SK-N-DZ (cell line): ENCODE measurements around the gene CEP192. TPM values are rescaled to one million over a fixed set of nuclear protein-coding genes. Genes with fewer than 3 reads are reported as not detected.
"Not testable (repeated sequence)": the region's sequence is repeated elsewhere in the genome, so short reads cannot be mapped to it uniquely, and the experiment has no call there.

Source experiments
- DNase-seq: peaks from one replicate; pipeline ENCODE4 v3.0.0-alpha.2; 2015; ENCODE audit warnings: low spot score
- polyA plus RNA-seq, 2 experiments: library from polyadenylated mRNA; depleted of rRNA; stranded (reverse); fragments of >200 nt; gene quantifications; 2 replicates each; pipeline ENCODE4 v1.2.3, GENCODE V29; 2014

Gene CEP192, protein sequence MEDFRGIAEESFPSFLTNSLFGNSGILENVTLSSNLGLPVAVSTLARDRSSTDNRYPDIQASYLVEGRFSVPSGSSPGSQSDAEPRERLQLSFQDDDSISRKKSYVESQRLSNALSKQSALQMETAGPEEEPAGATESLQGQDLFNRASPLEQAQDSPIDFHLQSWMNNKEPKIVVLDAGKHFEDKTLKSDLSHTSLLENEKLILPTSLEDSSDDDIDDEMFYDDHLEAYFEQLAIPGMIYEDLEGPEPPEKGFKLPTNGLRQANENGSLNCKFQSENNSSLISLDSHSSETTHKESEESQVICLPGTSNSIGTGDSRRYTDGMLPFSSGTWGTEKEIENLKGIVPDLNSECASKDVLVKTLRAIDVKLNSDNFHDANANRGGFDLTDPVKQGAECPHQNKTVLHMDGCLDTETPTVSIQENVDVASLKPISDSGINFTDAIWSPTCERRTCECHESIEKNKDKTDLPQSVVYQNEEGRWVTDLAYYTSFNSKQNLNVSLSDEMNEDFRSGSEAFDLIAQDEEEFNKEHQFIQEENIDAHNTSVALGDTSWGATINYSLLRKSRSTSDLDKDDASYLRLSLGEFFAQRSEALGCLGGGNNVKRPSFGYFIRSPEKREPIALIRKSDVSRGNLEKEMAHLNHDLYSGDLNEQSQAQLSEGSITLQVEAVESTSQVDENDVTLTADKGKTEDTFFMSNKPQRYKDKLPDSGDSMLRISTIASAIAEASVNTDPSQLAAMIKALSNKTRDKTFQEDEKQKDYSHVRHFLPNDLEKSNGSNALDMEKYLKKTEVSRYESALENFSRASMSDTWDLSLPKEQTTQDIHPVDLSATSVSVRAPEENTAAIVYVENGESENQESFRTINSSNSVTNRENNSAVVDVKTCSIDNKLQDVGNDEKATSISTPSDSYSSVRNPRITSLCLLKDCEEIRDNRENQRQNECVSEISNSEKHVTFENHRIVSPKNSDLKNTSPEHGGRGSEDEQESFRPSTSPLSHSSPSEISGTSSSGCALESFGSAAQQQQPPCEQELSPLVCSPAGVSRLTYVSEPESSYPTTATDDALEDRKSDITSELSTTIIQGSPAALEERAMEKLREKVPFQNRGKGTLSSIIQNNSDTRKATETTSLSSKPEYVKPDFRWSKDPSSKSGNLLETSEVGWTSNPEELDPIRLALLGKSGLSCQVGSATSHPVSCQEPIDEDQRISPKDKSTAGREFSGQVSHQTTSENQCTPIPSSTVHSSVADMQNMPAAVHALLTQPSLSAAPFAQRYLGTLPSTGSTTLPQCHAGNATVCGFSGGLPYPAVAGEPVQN (N-terminal part only)
- 33.2 and 34.3 TPM in 2 replicates for polyA plus RNA-seq (2014; cell fraction: cytosol; rRNA removed)
- 26.7 and 34.7 TPM in 2 replicates for polyA plus RNA-seq (2014; cell fraction: nucleus; rRNA removed)

GRCh38 chr18:12990967-12991820, at the start of gene CEP192:
Gene CEP192, plus strand, starts transcription at chr18:12991362. Its CDS starts 8,063 bp downstream, at chr18:12999425.
- peak; percentile 99 for DNase-seq

DNA sequence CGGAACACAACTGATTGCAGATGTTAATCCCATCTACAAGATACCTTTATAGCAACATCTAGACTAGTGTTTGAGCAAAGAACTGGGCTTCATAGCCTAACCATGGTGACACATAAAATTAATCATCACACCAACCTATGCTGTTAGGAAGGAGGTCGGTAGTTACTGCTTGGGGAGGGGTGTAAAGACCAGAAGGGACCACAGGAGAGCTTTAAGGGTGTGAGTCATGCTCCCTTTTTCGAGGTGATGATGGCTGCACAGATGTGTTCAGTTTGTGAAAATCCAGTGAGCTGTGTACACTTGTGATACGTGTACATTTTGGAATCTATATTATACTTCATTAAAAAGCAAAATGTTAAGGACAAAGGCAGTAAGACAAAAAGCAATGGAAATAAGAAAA, 47.9 kb upstream of the CEP192 start:
- no peak for DNase-seq

GRCh38 chr18:12944709-12945108, 46.5 kb upstream of the CEP192 start:
- DNase-seq, result no peak

DNA sequence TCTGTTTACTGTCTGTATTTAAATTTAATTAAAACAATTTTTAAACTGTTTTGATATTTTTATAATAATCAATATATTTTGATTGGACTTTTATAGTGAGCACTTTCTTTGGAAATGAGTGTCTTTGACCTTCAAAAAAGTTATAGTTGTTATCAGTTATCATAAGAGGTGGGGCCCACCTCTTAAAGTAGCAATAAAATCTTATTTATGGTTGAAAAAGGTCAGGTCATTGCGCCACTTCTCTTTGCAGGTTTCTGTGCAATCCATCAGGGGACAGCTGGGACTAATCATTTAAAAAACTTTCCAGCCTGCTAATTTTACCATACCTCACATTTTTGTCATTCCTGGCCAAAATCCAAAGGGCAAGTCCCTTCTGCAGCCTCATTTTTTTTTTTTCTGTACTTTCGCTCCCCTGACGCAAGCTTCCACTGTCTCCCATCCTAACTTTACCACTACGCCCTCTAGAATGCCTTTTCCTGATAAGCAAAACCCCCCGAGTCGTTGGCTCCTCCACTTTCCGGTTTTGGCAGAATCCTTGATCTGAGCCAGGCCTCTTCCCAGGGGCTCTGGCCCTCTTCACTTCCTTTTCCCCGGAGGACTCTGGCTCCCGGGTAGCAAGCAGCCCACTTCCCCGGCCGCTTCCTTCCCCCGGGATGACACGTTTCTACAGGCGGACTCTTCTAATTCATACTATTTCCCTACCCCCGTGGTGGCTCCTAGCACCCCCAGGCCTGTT, 44.4 kb upstream of the CEP192 start:
- peak; percentile 70 for DNase-seq

GRCh38 chr18:12947285-12948049, 43.7 kb upstream of the CEP192 start, which contains the start of gene SEH1L:
Gene SEH1L, plus strand, starts transcription at chr18:12948011. Its CDS starts 111 bp downstream, at chr18:12948122.
- DNase-seq, result peak; percentile 92

DNA sequence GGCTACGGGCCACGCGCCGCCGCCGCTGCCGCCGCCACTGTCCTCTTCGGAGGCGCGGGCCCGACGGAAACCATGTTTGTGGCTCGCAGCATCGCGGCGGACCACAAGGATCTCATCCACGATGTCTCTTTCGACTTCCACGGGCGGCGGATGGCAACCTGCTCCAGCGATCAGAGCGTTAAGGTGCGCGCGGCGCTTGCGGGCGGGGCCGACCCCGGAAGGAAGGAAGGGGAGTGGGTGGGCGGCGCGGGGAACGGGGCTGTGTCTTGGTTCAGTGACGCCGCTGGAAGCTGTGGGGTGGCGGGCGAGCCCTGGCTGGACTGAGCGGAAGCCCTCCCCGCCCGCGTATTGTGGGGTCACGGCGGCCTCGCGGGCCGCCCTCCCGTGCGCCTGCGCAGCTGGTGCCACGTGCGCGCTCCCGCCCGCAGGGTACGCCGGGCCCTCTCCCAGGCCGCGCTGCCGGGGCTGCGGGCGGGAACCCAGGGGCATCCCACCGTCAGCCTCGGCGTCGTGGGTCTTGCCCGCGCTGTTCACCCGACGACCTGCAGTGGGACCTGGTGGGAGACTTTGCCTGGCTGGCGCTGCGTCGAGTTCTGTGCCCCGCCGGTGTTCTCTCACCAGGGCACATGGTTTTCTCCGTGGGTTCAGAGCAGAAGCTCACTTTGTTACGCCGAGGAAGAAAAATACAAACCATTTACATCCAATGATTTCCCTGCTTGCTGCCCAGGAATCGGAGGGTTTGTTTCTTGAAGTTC, 42.9 kb upstream of the CEP192 start:
- peak; percentile 94 for DNase-seq

DNA sequence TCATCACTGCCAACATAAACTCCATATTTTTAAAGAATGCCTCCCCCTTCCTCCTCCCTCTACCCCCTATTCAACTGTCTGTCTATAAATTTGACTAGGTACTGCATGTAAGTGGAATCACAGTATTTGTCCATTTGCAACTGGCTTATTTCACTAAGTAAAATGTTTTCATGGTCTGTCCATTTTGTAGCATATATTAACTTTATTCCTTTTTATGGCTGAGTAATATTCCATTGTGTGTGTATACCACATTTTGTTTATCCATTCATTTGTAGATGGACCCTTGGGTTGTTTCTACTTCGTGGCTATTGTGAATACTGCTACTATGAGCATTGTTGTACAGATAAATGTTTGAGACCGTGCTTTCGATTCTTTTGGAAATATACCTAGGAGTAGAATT, 32.7 kb upstream of the CEP192 start:
- DNase-seq, result no peak

GRCh38 chr18:12960395-12960794, 30.8 kb upstream of the CEP192 start:
- DNase-seq, result no peak

DNA sequence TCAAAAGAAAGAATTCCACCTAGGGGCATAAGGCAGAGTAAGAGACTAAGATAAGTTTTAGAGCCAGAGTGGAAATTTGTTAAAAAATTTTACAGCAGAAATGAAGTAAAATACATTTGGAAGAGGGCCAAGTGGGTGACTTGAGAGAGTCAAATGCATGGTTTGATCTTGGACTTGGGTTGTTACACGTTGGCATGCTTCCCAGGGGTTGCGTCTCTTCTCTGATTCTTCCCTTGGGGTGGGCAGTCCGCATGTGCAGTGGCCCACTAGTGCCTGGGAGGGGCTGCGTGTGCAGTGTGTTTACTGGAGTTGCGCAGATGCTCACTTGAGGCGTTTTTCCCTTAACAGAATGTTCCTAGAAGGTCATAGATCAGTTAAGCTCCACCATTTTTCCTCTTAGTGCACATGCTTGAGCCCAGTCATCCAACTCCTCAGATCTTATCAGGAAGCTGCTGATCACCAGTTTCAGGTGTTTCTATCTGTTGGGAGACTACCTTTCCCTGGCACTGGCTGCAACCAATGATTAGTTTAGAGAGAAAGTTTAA, 30.2 kb upstream of the CEP192 start:
- DNase-seq, result no peak

- no peak for DNase-seq
These were observed 28.1 kb upstream of the CEP192 start for GRCh38 chr18:12963069-12963468.

GRCh38 chr18:12968115-12968514, 23.0 kb upstream of the CEP192 start:
- DNase-seq, result no peak

DNA sequence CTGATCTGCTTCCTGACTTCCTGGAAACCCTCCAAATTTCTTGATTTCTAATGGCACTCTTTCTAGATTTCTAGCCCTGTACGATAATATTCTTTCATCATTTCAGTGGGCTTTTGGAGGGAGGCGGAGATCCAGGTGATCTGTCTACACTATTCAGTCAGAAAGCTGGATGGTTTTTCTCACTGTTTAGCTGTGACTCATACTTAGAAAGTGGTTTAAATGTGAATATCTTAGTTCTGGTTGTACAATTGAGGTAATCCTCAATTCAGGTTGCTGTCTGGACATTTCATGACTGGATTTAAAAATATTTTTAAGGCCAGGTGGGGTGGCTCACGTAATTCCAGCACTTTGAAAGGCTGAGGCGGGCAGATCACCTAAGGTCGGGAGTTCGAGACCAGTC, 22.5 kb upstream of the CEP192 start:
- no peak for DNase-seq

DNA sequence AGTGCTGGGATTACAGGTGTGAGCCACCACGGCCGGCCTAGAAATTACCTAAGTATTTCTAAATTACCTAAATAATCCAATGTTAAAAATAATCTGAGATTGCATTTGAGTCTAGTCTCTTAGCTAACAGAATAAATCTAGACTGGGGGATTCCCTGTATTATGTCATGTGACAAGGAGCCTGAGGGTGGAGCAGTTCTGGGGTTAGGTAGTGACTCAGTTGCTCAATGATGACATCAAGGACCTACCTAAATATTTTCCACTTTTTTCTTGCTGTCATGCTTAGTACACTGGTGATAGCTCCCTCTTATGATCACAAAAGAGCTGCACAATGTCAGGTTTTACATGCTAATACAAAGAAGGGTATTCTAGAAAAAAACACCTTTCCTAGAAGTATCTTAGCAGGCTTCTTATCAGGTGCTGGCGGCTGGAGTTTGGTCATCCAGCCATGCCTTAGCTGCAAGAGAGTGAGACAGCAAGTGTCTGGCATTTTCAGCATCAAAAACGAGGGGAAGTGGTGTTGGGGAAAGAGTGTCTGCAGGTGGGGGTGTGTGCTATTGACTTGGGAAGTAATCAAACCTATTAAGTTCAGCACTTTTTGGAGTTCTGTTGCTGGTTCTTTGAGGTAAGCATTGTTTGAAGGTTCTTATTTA, 17.5 kb upstream of the CEP192 start:
- no peak for DNase-seq

DNA sequence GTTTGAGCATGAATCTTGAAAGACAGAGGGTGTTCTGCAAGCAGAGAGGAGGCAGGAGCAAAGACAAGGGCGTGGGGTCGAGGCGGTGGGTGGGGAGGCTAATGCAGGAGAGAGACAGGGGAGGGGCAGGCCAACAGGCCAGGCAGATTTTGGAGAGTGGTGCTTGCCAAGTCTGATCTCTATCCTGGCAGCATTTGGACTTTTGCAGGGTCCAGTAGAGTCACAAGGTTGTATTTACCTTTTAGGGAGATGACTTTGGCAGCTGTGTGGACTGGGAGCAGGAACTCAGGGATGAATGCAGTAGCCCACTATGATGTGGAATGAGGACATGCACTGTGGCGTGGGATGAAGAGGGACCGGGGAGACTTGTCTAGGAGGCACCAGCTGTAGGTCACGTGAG, 15.7 kb upstream of the CEP192 start:
- no peak for DNase-seq

- DNase-seq, result no peak
These were observed 14.9 kb upstream of the CEP192 start for GRCh38 chr18:12976305-12976704.

GRCh38 chr18:12980065-12980464, 11.1 kb upstream of the CEP192 start:
- DNase-seq, result not testable (repeated sequence)

DNA sequence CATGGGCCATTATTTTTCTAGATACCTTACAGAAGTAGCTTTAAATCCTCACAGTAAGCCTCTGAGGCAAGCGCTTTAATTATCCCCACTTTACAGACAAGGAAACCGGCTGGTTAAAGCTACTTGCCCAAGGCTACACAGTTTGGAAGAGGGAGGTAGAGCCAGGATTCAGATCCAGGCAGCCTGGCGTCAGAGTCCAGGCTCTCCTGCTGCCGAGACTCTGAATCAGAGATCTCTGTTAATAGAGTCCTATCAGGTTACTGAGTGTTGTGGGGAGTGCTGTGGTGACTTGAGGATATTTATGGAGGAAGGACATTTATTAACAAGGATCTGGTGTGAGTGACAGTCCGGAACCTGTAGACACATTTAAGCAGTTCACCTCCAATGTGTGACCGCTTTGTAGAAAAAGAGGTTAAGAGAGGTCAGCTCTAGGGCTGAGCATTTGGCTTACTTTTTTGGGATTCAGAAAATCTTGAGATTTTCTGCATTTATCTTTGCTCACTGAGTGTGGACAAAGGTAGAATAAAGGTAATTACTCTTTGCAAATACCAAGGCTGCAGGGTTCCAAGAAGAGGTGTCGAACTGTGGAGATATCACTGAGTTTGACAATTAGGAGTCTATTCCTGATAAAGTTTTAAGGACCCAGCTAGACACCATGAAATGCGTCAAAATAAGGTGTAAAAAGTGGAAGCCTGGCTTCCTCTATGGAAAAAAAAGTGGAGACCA, 1.6 kb upstream of the CEP192 start:
- no peak for DNase-seq
